ENCODE results near the gene SH2B2.

Gene SH2B2

DNA sequence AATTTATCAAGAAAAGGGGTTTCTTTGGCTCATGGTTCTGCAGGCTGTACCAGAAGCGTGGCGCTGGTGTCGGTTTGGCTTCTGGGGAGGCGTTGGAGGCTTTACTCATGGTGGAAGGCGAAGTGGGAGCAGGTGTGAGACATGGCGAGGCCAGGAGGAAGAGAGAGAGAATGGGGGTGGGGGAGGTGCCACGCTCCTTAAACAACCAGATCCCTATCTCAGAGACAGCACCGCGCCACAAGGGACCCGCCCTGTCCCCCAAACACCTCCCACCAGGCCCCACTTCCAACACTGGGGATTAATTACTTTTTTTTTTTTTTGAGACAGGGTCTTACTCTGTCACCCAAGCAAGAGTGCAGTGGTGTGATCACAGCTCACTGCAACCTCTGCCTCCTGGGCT, 18.0 kb upstream of the SH2B2 start:
- no peak for DNase-seq

DNA sequence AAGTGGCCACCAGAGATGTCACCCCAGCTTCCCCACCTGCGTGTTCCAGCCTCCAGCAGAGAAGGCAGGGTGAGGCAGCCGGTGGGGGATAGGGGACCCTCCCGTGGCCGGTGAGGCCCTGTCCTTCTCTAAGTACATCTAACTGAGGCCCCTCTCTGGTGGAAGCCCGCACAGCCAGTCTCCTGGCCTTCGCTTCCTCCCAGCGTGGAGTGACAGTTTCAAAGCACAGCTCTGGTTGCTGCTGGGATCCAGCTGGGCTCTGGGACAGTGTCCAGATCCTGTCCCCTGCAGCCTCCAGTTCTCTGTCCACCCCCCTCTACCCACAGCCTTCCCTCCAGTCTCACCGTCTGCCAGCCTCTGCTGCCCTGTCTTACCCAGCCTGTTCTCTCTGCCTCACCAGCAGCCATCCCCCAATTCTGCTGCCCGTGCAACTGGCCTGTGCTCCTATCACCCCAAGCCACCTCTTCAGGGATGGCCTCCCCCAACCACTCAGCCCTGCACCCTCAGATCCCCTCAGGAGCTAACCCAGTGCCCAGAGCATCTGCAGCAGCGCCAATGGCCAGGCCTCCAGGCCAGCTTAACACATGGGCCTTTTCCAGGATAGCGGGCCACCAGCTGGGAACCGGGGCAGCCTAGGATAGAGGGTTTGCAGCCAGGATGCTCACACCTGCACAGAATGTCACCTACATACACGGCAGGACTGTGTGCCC, 16.3 kb upstream of the SH2B2 start:
- no peak for DNase-seq

DNA sequence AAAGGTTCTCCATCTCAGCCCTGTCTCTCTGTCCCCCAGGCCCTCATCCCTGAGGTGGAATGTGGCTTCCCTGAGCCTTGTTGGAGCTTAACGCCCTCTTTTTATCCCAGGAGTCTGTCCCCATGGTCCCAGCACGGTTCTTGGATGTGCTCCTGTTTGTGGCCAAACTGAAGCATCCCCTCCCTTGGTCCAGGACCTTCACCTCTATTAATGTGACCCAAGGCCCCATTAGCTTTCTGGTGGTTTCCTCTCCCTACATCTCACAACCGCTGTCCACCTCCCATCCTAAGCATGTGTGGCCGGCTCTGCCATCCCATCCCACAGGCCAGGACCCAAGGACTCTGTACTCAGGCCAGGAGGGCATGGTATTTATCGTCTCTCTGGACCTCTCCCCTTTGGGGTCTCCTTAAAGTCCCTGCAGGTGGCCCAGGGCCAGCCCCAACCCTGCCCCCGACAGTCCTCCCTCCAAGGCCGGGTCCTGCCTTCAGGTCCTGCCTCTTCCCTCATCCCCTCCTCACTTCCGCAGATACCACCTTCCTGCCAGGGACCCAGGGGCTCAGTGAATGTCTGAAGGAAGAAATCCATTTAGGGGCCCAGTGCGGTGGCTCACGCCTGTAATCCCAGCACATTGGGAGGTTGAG, 15.4 kb upstream of the SH2B2 start:
- DNase-seq: no peak

DNA sequence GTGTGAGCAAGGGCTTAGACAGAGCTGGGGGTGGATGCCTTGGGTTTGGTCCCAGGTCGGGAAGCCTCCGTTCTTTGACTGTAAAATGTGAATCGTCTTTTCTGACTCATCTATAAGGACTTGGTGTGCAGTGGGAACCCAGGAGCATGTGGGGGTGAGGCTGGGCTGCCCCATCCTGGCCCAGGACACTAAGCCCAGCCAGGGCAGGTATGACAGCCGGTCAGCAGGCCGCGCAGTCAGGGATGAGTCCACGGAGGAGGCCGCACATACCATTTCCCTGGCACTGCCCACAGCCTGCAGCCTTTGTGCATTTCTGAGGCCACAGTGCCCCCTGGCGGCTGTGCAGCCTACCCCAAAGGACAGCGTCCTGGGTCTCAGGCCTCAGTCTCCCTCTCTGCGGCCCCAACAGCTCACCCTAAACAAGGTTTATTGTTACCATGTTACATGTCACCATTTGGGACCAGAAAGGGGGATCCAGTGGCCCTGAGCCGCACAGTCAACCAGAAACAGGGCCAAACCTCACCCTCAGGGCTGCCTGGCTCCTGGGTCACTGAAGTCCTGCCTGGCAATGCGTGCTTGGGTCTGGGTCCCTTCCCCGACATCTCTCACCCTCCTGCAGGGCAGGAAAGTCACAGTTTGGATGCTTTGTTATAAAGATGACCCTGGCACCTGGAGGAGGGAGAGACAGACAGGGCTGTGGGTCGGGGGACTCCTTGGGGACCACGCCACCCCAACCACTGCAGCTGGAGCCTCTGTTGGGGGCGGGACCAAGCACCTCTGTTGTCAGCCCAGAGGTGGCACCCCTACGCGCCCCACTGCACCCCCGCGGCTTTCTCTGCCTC, 14.4 kb upstream of the SH2B2 start:
- DNase-seq: no peak

DNA sequence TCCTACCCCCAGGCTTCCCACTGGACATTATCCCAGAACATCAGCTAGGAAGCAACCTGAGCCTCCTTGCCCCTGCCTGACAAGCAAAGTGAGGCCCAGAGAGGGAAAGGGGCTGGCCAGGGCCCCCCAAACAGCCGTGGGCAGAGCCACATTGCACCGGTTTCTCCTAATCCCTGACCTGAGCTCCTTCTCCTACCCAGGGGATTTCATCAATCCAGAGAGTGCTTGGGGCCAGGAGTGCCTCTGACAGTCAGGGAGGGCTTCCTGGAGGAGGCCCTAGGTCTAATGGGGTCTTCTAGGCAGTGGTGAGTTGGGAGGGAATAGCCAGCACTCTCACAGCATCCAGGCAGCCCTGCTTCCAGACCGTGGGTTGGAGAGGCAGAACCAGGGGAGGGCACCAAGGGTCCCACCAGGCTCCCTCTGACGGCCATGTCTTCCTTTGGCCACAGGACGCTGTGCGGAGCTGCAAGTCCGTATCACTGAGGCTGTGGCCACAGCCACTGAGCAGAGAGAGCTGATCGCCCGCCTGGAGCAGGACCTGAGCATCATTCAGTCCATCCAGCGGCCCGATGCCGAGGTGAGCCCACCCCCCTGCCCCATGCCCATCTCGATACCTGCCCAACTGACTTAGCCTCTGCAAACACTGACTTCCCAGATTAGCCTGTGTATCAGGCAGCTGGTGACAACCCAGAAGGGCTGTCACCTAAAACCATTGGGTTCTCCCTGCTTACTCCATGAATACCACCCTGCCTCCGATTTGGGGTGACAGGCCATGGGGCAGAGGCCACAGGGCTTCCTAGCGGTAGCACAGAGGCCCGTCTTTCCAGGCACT, 13.5 kb upstream of the SH2B2 start:
- no peak for DNase-seq

DNA sequence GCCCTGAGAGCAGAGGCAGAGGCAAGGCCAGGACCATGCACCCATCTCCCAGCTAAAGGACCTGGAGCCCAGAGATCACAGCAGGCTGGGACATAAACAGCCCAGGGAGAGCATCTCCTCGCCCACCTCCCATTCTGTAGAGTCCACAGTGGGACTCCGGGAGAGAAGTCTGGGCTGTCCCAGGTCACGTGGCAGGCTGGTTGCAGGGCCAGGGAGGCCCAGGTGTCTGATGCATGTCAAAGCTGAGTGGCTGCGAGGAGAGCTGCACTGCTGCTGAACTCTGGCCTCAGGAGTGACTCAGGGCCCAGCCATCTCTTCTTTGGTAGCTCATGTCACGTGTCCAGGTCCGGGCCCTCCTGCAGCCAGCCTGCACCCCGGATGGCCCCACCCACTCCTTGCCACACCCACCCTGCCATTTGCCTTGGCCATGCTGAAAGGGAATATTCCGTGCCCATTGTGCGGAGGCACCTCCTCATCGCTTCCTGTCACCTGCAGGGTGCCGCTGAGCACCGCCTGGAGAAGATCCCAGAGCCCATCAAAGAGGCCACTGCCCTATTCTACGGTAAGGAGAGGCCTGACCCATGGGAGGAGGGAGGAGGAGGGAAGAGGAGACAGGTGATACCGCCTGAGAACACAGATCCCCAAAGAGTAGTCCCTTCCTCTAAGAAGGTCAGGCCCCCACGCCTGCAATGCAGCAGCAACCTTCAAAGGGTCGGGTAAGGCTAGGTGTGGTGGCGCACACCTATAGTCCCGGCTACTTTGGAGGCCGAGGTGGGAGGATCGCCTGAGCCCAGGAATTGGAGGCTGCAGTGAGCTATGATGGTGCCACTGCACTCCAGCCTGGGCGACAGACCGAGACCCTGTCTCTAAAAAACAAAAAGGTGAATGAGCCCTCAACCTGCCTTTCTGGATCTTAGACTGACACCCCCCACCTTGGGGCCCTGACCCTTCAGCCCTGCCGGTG, 12.6 kb upstream of the SH2B2 start:
- DNase-seq: no peak

DNA sequence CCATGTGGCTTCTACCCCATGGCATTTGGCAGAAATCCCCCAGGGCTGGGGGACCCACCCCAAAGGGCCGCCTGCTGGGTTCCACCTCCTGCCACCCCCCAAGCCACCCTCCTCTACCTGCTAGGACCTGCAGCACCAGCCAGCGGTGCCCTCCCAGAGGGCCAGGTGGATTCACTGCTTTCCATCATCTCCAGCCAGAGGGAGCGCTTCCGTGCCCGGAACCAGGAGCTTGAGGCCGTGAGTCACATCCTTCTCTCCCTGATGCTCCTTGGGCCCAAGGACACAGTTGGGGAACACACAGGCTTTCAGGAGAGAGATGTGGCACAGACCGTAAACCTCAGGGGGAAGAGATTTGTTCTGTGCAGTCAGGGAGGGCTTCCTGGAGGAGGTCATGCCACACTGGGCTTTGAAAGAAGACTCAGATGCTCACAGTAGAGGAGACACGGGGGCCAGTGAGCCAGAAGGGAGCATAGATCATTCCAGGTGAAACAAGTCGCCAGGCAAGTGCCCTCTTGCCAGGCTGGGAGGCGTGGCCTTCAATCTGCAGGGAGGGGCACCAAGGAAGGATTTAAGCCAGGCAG, 11.5 kb upstream of the SH2B2 start:
- DNase-seq: no peak

DNA sequence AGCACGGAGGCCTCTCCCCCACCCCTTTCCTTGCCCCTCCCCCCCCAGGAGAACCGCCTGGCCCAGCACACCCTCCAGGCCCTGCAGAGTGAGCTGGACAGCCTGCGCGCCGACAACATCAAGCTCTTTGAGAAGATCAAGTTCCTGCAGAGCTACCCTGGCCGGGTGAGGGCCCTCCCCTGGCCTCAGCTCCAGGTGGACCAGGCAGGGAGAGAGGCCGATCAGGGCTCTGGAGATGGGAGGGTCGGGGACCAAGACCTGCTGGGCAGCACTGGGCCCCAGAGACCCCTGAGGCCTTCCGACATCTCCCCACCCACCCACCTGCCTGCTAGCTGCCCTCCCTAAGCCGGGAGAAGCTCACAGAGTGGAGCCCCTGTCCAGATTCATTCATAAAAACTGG, 8.8 kb upstream of the SH2B2 start:
- DNase-seq: no peak

DNA sequence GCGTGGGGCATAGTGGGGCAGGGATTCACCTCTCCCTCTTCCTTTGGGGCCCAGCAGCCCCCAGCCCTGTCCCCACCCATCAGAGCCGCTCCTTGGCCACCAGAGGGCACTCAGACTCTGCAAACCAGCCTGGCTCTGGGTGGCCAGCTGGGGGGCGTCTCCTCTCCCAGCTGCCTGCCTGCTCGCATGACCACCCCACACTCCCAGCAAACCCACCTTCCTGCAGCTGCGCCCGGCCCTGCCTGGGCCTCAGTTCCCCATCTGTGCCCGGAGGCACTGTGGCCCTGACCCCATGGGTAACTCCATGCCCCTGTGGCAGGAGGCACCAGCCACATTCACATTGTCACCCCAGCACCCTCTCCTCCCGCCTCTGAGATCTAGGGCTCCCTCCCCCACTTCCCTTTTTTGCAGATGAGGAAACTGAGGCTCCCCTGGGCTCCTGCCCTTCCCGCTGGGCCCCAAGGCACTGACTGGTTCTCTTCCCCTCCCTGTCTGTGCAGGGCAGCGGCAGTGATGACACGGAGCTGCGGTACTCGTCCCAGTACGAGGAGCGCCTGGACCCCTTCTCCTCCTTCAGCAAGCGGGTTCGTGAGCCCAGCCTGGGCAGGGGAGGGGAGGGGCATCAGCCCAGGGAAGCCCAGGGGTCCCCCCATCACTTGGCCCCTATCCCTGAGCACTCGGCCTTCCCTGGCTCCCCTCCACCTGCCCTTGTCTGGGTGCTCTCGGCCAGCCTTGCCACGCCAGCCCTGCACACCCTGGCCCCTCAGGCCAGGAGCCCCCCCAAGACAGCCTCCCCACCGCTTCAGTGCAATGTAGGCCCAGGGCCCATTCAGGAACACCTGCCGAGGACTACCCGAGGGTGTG, 6.9 kb upstream of the SH2B2 start:
- no peak for DNase-seq

DNA sequence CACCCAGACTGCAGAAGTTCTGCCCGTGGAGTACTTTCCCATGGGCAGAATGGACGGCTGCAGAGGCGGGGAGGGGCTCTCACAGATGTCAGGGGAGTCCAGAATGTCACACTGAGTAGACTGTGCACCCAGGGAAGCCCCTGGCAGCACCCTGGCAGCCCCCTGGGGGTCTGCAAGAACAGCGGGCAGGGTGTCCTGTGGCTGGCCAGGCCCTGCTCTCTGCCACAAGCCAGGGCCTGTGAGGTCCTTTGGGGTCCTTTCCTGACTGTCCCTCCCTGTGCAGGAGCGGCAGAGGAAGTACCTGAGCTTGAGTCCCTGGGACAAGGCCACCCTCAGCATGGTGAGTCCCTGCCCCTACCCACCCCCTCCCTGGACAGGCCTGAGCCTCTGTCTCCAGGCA, 6.1 kb upstream of the SH2B2 start:
- no peak for DNase-seq

DNA sequence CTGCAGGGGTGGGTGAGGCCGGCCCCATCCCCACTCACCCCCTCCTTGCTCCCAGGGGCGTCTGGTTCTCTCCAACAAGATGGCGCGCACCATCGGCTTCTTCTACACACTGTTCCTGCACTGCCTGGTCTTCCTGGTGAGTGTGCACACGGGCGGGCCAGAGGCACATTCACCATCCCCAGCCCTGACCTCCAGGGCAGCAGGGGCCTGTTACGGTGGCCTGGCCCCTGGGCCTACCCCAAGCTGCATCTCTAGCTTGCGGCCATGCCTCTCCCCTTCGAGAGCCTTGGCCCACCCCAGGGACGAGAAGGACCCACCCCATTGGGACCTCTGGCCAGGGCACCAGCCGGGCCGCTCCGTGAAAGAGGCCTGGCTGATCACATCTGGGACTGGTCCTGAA, 4.9 kb upstream of the SH2B2 start:
- no peak for DNase-seq

DNA sequence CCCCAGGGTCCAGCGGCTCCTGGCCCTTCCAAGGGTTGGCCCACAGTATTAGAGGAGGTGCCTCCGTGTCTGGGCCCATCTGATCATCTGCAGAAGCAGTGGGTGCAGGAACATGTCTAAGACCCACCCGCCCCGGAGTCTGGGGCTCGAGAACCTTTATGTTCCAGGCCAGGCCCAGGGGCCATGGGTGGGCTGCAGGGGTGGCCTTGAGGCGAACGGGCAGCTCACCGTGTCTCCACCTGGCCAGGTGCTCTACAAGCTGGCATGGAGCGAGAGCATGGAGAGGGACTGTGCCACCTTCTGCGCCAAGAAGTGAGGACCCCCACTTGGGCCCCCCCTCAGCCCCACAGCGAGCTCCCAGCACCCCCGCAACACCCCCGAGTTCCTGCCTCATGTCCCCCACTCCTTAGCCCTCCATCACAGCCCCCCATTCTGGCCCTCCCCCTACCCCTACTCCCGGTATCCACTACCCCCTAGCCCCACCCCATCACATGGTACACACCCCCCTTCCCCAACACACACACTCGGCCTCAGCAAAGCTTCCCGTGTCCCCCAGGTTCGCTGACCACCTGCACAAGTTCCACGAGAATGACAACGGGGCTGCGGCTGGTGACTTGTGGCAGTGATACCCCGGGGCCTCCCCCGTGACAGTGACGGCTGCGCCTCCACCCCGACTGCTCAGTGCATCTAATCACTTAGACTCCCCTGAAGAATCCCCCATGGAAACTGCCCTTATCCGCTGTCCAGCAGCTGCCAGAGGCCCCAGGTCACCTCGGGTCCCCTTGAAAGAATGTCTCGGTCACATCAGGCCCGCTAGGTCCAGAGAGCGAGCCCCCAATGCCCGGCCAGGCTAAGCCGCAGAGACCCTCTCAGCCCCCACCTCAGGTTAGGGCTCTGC, 4.0 kb upstream of the SH2B2 start:
- no peak for DNase-seq

DNA sequence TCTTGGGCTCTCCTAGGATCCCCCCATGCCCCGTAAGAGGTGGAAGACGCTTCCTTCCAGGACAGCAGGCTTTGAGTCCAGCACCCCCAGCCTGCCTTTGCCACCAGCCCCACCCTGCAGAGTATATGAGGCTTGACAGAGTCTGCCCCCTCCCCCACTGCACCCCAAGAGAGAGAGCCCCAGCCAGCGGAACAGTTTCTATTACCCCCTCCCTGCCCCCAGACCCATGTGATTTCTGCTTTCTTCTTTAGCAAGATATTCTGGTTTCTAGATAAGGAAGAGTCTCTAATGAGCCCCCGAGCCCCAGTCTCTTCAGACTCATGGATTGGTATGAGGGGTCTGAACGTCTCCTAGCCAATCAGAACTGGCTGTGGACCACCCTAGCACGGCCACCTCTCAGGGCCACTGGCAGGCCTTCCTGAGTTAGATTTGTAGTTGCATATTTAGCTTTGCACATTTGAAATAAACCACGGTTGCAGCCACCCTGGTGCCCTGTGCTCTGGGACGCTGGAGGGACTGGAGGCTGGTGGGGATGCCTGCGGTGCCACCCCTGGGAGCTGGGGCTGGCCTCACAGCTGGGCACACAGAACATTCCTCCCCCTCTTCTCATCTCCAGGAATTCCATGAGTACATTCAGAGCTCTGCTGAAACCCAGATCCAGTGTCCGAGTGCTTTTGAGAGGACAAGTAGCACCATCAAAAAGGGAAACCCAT, 3.0 kb upstream of the SH2B2 start:
- no peak for DNase-seq

DNA sequence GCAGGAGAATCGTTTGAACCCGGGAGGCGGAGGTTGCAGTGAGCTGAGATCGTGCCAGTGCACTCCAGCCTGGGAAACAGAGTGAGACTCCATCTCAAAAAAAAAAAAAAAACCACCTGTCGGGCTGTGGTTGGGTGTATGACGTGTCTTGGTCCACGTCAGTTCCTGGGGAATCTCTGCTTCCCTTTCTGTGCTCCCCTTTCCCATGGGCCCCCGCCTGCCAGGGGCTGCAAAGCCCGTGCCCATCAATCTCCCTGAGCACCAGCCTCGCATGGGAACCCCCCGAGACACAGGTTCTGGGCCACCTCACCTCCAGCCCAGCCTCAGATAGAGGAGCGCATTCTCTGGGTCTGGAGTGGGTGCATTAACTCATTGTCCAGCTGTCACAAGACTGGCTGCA, 2.3 kb upstream of the SH2B2 start:
- no peak for DNase-seq

DNA sequence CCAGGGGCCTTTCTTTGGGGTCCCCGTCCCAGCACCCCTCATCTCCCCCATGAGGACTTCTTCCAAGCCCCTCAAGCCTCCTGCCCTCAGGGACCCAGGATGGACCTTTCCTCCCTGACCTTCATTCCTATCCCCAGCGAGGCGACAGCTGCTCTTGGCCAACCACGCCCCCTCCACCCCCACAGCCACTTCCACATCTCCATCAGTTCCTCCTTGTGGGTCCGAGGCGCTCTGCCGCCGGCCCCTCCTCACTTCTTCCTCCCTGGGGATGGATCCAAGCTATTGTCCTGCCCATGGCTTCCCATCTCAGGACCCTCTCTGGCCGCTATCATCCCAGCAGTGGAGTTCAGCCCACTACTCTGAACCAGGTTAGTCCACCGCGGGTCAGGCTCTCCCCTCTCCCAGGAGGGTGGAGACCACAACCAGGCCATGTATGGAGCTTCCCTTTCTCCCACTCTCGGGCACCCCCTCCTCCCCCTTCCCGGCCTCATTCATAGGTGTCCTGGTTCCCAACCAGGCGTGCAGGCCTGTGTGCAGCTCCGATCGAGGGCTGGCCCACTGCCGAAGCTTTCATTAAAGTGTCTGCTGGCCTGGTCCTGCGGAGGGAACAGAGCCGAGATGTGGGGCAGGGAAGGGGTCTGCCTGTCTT, 1.7 kb upstream of the SH2B2 start:
- no peak for DNase-seq

DNA sequence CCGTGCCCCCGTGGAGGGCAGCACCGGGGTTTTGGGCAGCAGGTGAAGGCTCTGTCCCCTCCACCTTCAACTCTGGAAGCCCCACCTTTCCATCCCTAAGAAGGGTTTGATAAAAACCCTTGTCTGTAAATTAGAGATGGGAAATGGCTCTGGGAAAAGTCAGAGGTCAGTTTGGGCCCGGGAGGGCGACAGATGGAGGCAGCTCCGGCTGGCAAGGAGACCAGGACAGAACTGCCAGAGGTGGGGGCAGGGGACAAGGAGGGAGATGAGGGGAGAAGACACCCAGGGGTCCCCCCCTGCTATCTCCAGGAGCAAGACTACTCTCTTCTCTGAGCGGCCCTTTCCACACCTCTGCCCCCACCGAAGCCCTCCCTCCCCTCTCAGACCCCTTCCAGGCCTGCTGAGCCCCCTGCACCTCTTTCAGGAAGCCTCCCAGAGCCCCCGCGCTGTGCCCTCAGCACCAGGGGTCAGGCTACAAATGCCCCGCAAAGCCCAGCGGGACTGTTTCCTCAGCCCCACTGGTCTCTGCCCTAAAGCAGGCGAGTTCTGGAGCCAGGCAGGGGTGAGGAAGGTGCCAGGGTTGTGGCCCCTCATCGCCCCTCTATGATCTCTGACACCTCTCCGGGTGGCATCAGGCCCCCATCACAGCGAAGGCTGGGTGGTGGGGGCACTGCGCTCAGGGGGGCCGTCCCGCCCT, 980 bp upstream of the SH2B2 start:
- DNase-seq: no peak
